ENCODE measurements around the gene HOXD13. TPM values are rescaled to one million over a fixed set of nuclear protein-coding genes. Genes with fewer than 3 reads are reported as not detected.
A peak's percentile ranks its signal among the peaks of the same experiment; 100 is the strongest.

HOXD13 gene
- total RNA-seq, result under 1 TPM; 0.32 to 0.77 TPM

GRCh38 chr2:176092270-176093144, at the start of gene HOXD13:
Gene HOXD13, plus strand, starts transcription at chr2:176092721. Its CDS starts 170 bp downstream, at chr2:176092891.
- peaks cover 8% of the 10 kb centered on the region for H3K4me1 ChIP-seq
- intact Hi-C loops (cut with DNase I), result no loop called here
- DNase-seq, result no peak
- no peaks in the 10 kb centered on the region for H3K9me3 ChIP-seq
- H3K9ac ChIP-seq (ENCODE audit: low read depth in 2 of 2, low read length in 2 of 2), result no peak within 1 kb of the TSS
- H3K36me3 ChIP-seq, result no peaks in the 10 kb centered on the region
- H3K27me3 ChIP-seq, result peaks cover 99% of the 10 kb centered on the region
- H3K27ac ChIP-seq, result peak within 1 kb of the TSS; percentile 24
- TF ChIP-seq CTCF (IDR thresholded peaks at IDR 0.05), result no peak
- H3K4me3 ChIP-seq, result peak within 1 kb of the TSS; percentile 39

- H3K36me3 ChIP-seq, result no peaks in the 10 kb centered on the region
- no peak overlapping the region for H3K27ac ChIP-seq
- intact Hi-C loops (cut with DNase I), result no loop called here
- TF ChIP-seq CTCF (IDR thresholded peaks at IDR 0.05), result no peak
- no peaks in the 10 kb centered on the region for H3K4me1 ChIP-seq
- no peak overlapping the region for H3K9ac ChIP-seq (ENCODE audit: low read depth in 2 of 2, low read length in 2 of 2)
- no peaks in the 10 kb centered on the region for H3K27me3 ChIP-seq
- no peaks in the 10 kb centered on the region for H3K9me3 ChIP-seq
- no peak for DNase-seq
- H3K4me3 ChIP-seq, result no peak overlapping the region
Observed at GRCh38 chr2:176056406-176056805, 36.1 kb upstream of the HOXD13 start.

- H3K27ac ChIP-seq, result no peak overlapping the region
- H3K27me3 ChIP-seq, result peaks cover 26% of the 10 kb centered on the region
- no peaks in the 10 kb centered on the region for H3K4me1 ChIP-seq
- H3K9ac ChIP-seq (ENCODE audit: low read depth in 2 of 2, low read length in 2 of 2), result no peak overlapping the region
- H3K36me3 ChIP-seq, result no peaks in the 10 kb centered on the region
- H3K9me3 ChIP-seq, result no peaks in the 10 kb centered on the region
- TF ChIP-seq CTCF (IDR thresholded peaks at IDR 0.05), result no peak
- intact Hi-C loops (cut with DNase I), result no loop called here
- no peak overlapping the region for H3K4me3 ChIP-seq
- no peak for DNase-seq
Observed at GRCh38 chr2:176063958-176064357, 28.6 kb upstream of the HOXD13 start.

GRCh38 chr2:176066645-176067588, 25.6 kb upstream of the HOXD13 start:
- Histone ChIP-seq H3K4me1 (no peaks in the 10 kb centered on the region), H3K9ac (ENCODE audit: low read depth in 2 of 2, low read length in 2 of 2) (no peak overlapping the region), H3K36me3 (no peaks in the 10 kb centered on the region), H3K4me3 (peak overlapping the region; percentile 23), H3K27me3 (peaks cover 46% of the 10 kb centered on the region), H3K27ac (no peak overlapping the region), H3K9me3 (no peaks in the 10 kb centered on the region)
- intact Hi-C loops (cut with DNase I), result no loop called here
- no peak for TF ChIP-seq CTCF (IDR thresholded peaks at IDR 0.05)
- DNase-seq, result no peak

GRCh38 chr2:176067589-176068418, 24.7 kb upstream of the HOXD13 start:
- intact Hi-C loops (cut with DNase I), result no loop called here
- no peak for TF ChIP-seq CTCF (IDR thresholded peaks at IDR 0.05)
- peaks cover 53% of the 10 kb centered on the region for H3K27me3 ChIP-seq
- no peak overlapping the region for H3K9ac ChIP-seq (ENCODE audit: low read depth in 2 of 2, low read length in 2 of 2)
- no peak overlapping the region for H3K27ac ChIP-seq
- no peaks in the 10 kb centered on the region for H3K4me1 ChIP-seq
- H3K36me3 ChIP-seq, result no peaks in the 10 kb centered on the region
- H3K4me3 ChIP-seq, result peak overlapping the region; percentile 23
- no peak for DNase-seq
- H3K9me3 ChIP-seq, result no peaks in the 10 kb centered on the region
